NAMALWA (cell line): ENCODE measurements around the gene FAM13A.
"Not testable (repeated sequence)": the region's sequence is repeated elsewhere in the genome, so short reads cannot be mapped to it uniquely, and the experiment has no call there.

Source experiments
- DNase-seq: peaks from one replicate; pipeline ENCODE4 v3.0.0-alpha.2; 2015; ENCODE audit warnings: low spot score

FAM13A gene

DNA sequence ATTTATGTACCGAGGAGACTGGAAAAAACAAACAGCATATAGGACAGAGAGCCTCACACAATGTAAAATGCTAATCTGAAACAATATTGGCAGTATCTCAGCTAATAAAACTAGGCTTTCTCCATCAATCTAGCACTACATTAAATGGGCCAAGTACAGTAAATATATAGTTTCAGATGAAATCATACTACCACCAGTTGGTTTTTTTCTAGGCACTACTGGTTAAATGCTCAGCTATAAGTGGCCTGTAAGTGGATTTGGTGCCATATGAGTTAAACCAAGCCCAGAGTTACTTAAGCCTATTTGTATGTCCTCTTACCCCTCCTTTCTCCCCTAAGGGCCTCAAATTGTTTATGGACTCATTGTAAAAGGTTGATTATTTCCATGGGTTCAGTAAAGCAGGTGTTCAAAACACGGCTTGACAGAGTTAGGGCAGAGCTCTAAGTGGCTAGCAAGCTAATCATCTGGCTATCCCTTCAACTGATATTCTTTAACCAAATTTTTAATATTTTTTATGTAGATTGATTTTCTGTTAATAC, 57.5 kb downstream of the FAM13A start:
- no peak for DNase-seq

DNA sequence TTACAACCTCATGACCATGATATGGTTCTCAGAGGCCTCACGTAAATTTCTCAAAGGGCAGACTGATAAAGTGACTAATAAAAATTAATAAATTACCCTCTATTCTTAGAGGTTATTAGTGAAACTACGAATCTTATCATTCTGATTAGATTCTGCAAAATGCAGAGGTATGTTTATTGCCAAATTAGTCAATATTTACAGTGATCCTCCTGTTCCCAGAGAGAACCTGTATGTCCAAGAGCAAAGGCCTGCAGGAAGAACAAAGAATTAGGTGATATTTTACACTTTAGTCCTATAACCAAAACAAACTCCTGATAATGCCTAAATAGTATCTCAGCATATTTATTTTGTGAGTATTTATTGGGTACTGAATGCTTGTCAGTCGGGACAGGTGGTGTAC, 58.1 kb downstream of the FAM13A start:
- no peak for DNase-seq

DNA sequence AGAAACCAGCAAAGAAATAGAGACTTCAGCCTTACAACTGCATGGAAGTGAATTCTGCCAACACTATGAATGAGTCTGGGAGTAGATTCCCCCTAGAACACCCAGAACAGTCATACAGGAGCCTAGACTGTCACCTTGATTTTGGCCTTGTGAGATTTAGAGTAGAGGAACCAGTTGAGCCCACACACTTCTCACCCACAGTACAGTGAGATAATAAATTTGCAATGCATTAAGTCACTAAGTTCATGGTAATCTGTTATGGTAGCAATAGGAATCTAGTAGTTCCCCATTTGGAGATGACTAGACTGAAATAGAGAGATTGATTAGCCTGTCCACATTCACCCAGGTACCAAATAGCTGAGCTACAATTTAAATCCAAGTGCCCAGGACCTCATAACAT, 59.0 kb downstream of the FAM13A start:
- no peak for DNase-seq

DNA sequence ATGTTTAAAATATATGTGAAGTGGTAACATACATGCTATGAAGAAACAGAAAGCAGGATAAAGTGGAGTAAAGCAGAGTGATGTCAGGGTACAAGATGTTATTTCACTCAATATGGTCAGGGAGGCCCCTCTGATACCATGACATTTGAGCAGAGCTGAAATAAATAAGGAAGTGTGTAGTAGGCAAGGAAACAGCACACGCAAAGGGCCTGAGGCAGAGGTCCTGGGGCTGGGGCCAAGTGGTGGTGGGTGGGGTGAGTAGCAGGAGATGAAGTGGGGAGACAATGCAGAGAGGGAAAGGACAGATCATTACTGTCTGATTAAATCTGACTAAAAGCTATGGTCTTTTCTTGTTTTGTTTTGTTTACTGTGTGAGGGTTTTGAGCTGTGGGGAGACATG, 61.1 kb downstream of the FAM13A start:
- no peak for DNase-seq

DNA sequence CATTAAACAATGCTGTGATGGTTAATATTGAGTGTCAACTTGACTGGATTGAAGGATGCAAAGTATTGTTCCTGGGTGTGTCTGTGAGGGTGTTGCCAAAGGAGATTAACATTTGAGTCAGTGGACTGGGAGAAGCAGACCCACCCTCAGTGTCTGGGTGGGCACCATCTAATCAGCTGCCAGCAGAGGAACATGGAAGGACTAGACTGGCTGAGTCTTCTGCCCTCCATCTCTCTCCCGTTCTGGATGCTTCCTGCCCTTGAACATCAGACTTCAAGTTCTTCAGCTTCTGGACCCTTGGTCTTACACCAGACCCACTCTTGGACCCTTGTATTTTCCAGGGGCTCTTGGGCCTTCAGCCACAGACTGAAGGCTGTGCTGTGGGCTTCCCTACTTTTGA, 61.7 kb downstream of the FAM13A start:
- DNase-seq: not testable (repeated sequence)

DNA sequence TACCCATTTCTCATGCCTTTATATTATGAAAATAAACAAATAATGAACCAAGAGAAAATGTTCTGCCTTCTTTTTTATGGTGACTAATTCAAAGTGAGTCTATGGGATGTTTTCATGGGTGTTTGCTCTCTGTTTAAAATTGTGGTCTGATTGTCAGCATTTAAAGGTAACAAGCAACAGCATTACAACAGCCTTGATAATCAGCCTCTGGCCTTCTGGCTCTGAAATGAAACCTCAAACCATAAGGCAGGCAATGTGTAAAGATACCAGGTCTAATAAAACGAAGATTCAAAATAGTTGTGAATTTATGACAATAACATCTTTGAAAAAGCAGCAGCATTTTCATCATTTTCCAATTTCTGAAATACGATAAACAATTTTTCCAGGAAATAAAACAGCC, 63.7 kb downstream of the FAM13A start:
- DNase-seq: no peak

DNA sequence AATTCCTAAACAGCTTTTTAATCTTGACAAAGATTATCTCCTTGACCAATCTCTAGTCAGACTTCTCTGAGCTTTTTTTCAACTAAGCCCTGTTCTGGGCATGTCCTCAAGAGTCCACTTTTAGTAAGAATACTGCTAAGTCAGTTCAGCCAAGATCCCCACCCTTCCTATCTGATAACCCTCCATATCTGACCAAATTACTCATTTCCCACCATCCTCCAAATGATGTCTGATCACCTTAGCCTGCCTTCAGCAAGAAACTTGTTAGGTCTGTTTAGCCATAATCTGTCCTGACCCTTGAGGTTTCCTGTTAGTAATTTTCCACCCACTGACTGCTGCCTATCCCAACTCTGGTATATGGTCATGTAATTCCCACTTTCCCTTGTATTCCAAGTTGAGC, 65.2 kb downstream of the FAM13A start:
- no peak for DNase-seq

DNA sequence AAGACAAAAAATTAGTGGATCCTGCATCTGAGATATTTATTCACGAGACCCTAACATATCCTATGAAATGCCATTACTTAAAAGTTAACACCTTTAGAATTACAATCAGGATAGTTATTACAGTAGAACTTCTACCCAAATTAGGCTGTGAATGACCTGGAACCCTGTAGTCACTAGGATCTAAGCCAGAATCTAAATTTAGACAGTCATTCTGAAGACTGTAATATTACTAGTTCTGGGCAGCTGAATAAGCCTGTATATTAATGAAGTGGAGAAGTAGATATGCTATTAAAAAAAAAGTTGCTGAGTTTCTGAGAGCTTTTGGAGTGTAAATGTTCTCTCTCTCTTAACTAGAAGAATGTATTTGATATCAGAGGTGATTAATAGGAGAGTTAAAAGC, 67.0 kb downstream of the FAM13A start:
- no peak for DNase-seq

DNA sequence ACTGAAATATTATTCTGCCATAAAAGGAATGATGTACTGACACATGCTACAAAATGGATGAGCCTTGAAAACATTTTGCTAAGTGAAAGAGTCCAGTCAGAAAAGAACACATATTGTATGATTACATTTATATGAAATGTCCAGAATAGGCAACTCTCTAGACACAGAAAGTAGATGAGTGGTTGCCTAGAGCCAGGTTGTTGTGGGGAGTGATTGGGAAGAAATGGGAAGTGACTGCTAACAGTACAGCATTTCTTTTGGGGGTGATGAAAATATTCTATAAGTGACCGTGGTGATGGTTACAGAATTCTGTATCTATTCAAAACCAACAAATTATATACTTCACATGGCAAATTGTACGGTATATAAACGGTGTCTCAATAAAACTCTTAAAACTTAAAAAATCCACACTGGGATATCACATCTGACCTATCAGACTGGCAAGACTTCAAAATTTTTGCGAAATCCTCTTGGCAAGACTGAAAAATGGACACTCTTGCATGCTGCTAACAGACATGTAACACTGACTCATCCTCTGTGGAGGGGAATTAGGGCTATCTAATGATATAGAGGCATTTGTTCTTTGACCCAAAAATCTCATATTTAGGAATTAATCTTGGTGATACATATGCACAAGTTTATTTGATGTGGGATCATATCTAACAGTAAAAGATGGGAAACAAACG, 71.8 kb downstream of the FAM13A start:
- no peak for DNase-seq

DNA sequence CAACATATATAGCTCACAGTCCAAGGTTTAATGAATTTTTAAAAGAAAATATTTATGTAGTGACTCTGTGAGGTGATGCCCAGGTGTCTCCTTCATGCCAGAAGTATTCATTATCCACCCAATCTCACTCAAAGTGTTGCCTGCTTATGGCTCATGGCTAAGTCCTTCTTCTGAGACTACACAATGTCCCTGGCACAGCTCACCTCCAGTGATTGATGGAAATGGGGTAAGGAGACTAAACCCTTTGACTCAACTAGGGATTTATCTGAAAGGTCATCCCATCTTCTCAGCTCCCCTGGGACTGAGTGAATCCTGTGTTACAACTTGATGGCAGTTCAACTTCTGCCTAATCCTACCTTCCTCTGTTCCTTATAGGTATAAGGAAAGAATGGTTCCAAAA, 74.2 kb downstream of the FAM13A start:
- DNase-seq: no peak

DNA sequence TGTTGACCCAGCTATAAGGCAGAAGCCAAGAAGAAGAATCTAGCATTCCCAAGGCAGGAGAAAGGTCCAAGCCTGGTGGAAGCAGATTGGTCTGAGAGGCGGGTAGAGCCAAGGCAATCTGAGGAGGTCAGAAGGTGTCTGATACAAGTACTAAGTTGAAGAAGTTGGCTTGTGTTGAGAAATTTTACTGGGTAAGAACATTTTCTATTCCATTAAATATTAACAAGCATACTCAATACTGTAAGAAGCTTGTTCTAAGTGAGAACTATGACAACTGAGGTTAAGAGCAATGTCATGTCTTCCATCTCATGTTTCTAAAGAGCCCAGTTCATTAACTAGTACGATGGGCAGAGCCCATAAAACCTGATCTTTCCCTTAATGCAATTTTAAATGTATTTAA, 75.0 kb downstream of the FAM13A start:
- DNase-seq: no peak

DNA sequence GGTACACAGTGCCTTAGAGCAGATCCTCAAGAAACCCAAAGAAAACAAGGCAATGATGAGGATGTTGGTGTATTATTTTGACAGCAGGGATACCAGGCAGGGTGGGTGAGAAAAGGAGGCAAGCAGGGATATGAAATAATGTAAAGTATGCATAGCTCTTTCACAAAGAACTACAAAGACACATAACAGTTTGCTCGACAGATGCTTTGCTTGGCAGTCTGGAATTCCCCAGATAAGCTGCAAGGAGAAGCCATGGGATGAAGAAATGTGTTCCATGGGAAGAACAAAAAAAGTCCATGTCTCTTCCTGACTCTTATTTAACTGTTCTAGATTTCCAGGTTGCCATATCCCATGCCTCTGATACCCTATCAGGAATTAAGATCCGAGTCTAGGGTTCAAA, 75.4 kb downstream of the FAM13A start:
- DNase-seq: no peak

DNA sequence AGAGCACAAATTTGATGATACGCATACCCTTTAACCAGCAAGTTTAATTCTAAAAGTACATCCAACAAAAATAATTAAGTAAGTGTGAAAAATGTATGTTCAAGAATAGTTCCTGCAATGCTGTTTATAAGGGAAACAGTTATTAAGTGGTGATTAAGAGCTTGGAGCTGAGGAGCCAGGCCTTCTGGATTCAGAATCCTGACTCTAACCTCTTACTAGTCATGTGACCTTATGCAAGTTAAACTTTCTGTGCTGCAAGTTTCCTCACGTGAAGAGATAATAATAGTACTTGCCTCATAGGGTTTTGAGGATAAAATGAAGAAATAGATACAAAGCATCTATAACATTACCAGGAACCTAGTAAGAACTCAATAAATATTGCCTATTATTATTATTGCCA, 77.7 kb downstream of the FAM13A start:
- DNase-seq: no peak

DNA sequence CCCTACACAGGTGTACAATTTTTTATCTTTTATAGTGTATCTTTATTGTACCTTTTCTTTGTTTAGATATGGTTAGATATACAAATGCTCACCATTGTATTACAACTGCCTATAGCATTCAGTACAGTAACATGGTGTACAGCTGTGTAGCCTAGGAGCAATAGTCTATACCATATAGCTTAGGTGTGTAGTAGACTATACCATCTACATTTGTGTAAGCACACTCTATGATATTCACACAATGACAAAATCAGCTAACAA, 80.3 kb downstream of the FAM13A start:
- DNase-seq: no peak

DNA sequence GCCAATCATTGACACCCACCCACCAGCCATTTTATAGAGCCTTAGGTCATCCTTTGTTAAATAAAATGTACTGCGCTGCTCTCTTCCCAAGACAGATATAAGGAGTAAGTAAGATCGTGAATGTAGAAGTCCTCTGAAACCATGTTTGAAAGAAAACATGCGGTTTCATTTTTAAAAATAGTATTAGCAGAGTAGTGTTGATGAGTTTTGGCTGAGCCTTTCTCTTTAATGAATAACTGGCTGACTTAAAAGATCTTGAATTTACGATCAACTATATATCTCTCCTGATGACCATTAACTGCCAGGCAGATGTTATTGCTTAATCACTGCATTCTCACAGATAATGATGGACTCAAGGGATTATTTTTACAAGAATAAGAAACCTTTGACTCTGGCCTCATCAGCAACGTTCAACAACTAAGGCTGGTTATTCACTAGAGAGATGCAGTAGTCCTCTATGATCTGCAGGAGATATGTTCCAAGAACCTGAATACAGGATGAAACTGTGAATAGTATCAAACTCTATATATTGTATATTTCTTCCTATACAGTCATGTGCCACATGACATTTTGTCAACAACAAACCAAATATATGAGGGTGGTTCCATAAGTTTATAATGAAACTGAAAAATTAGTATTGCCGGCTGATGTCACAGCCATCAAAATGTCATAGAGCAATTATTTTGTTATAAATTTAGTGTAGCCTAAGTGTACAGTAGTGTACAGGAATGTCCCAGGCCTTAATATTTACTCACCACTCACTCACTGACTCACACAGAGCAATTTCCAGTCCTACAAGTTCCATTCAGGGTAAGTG, 80.8 kb downstream of the FAM13A start:
- no peak for DNase-seq

DNA sequence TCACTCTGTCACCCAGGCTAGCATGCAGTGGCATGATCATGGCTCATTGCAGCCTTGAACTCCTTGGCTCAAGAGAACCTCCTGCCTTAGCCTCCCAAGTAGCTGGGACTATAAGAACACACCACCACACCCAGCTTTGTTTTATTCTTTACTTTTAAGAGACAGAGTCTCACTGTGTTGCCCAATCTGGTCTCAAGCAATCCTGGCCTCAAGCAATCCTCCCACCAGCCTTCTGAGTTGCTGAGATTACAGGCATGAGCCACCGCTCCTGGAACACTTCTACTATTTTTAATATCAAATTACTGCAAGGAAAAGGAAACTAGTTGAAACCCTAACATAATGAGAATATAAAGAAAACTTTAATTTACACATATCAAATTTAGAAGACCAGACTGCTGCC, 85.4 kb downstream of the FAM13A start:
- DNase-seq: no peak

DNA sequence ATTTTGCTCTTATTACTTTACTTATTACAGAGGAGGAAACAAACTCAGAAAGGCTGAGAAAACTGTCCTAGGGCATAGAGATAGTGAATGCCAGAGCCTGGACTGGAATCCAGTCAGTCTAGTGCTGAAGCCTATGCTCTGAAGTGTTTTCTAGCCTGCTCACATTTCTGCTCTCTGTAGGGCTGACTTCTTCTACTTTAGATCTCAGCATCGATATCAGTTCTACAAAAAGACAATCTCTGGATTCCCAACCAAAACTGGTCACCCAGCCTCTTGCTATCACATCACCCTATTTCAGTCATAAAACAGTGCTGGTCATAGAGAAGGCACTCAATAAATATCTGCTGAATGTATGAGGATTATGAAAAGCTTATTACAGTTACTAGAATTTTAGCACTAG, 87.2 kb downstream of the FAM13A start:
- DNase-seq: no peak

DNA sequence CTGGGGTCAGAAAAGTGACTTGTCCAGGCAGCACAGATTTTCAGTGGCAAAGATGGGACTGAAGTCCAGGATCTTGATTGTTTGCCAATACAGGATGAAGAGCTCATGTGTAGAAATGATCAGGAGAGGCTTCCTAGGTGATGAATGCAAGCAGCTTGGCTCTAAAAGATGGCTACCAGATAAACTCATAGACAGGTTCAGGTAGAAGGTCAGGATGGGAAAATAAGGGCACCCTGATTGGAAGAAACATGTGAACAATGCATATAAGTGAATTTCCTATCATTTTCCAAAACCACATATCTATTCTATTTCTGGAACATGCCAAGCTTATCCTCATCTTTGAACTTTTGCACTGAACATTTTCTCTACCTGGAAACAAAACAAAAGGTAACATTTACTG, 87.7 kb downstream of the FAM13A start:
- no peak for DNase-seq

DNA sequence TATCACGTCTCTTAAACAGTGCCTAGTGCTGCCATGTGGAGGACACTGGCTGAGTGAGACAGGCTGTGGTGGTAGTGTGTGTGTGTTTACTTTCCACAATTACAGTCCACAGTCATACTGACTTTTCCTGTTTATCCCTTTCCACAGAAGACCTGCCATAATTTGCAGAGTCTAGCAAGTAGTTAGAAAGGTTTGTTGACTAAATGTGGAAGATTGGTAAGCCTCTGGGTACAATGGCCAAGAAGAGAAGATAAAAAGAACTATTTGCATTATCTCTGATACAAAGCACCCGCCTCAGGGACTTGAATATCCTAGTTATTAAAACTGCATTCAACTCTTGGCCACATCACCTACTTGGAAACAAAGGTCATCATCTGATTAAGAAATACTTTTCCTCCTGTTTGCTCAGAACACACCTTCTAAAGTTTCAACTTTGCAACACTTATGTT, 89.1 kb downstream of the FAM13A start:
- DNase-seq: no peak

DNA sequence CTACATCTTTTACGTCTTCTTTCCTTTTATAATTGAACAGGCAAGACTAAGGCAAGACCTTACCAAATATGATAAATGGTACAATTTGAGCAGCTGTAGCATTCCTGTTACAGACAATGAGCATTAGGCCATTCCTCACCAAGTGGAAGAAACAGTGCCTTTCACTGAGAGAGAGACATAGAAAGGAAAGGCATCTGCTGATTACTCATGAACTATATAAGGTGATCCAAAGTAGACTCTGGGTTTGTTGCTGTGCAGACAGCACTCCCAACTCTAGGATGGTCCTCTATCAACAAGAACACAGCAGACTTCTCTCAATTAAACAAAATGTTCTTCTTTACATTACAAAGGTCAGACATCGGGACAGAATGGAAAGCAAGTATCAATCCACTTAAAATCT, 91.9 kb downstream of the FAM13A start:
- no peak for DNase-seq

DNA sequence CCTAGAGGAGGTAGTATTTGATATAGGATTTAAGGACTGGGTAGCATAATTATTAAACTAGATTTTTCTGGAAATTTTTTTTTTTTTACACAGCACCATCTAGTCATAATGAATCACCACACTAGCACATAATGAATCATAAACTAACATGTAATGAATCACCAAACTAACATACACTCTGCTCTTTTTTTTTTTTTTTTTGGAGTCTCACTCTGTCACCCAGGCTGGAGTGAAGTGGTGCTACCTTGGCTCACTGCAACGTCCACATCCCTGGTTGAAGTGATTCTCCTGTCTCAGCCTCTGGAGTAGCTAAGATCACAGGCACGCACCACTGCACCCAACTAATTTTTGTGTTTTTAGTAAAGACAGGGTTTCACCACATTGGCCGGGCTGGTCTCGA, 92.5 kb downstream of the FAM13A start:
- DNase-seq: no peak

DNA sequence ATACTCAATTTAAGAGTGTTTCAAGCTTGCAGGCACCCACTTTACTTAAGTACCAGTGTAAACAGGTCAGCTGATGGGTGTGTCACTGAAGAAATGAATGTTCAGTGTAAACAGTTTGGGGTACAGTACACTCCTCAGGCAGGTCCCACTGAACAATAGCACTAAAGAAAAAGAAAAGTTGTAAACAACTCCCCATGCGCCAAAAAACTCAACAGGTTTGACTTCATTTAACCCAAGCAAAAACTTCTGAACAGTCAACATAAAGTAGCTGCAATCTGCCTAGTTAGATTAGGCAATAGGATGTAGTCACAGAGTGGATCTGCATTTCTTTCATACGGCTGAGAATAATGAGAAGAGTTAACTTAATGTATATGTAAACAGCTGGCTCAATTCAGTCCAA, 93.2 kb downstream of the FAM13A start:
- DNase-seq: no peak

DNA sequence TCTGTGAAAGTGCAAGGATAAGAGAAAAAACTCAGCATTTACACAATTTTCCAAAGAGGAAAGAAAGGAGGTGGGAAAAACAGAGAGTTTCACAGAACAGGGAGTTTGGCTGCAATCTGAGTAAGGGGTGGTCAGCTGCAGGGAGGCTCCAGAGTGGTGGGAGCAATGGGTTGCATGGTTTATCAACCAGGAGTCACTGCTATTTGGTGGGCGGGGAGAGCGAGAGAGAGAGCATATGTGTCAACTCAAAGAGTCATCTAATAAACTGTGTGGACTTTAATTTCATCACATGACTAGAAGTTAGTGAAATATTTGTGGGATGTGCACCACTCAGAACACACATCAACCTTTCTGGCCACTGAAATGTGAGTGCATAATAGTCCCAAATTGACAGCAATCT, 94.6 kb downstream of the FAM13A start:
- no peak for DNase-seq

DNA sequence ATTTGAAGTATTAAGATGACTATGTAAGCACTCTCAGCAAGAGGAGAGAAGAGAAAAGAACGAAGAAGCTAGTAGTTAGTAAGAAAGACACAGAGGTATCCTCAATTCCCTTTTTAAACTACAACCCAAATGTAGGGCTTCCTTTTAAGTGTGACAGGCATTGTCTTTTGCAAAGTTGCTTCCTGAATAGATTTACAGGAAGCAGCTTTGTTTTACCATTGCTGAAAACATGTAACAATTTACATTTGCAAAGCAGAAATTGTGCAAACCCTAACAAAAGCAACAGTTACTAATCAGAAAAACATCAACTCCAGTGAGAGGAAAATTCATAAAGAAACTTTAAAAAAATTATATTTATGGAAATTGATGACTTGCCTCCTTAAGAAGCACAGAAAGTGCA, 96.4 kb downstream of the FAM13A start:
- no peak for DNase-seq
